OCI-LY3 (cell line): Measurements from ENCODE around the gene IRX4.

Source experiments
- EZH2phosphoT487 ChIP-seq: fragments of 200-600 bp; shearing (Covaris generic); IDR thresholded peaks from 2 replicates; pipeline ENCODE4 v1.6.1; 2018; ENCODE audit warnings: antibody characterized with exemption, mixed run types, low read depth
- TF ChIP-seq, protein P1 (sequence below): fragments of 200-600, 300-600 bp; sonication (generic); IDR thresholded peaks from 2 replicates; pipeline ENCODE4 v1.5.1; 2014; ENCODE audit warnings: antibody characterized with exemption, low read length, low read depth

DNA sequence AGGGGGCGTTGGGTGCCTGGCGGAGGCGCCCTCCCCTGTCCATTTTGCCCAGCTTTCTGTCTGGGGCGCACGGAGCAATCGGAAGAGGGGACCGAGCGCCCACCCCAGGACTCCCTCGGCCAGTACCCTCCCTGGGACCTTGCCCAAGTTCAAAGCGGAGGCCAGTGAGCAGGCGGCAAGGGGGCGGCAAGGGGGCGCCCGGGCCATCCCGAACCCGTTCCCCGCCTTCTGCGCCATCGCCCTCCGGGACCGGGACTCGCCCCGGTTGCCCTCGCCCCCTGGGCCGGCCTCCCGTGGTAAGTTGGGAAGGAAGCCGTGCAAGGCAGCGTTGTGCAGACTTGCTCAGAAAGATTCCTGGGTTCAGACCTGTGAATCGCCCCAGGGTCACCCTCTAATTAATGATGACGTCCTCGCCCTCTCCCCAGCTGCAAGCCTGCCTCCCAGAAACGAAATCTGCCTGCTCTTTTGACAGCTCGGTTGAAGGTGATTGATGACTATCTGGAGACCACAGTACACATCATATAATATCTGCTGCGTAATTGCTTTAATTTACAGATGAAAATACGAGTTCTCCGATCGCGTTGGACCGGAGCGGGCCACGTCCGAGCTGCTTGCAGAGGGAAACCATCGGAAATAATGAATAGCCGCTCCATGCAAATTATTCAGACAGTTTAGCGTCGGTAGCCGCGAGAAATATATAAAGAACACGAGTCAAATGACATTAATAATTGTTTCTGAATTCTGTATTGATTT, 1.4 kb upstream of the IRX4 start:
- TF ChIP-seq, protein P1, sequence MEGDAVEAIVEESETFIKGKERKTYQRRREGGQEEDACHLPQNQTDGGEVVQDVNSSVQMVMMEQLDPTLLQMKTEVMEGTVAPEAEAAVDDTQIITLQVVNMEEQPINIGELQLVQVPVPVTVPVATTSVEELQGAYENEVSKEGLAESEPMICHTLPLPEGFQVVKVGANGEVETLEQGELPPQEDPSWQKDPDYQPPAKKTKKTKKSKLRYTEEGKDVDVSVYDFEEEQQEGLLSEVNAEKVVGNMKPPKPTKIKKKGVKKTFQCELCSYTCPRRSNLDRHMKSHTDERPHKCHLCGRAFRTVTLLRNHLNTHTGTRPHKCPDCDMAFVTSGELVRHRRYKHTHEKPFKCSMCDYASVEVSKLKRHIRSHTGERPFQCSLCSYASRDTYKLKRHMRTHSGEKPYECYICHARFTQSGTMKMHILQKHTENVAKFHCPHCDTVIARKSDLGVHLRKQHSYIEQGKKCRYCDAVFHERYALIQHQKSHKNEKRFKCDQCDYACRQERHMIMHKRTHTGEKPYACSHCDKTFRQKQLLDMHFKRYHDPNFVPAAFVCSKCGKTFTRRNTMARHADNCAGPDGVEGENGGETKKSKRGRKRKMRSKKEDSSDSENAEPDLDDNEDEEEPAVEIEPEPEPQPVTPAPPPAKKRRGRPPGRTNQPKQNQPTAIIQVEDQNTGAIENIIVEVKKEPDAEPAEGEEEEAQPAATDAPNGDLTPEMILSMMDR = no peak
- TF ChIP-seq EZH2phosphoT487 = no peak
